ENCODE data around the gene ACADVL. TPM values are rescaled to one million over a fixed set of nuclear protein-coding genes. Genes with fewer than 3 reads are reported as not detected.
A peak's percentile ranks its signal among the peaks of the same experiment; 100 is the strongest.

The ACADVL gene
- total RNA-seq, 2 experiments from 2014 or later, result 348 to 371 TPM

- ChIA-PET POLR2A (no interaction called here), CTCF (no interaction called here)
- no peaks in the 10 kb centered on the region for H3K36me3 Mint-ChIP-seq (ENCODE audit: low read depth)
Measured at GRCh38 chr17:7195971-7196370, 23.8 kb upstream of the ACADVL start.

GRCh38 chr17:7196651-7197401 lies 22.9 kb upstream of the ACADVL start:
- no peak for ATAC-seq
- no peak for DNase-seq
- no peaks in the 10 kb centered on the region for H3K4me1 Mint-ChIP-seq (ENCODE audit: low read depth)
- no peaks in the 10 kb centered on the region for H3K36me3 Mint-ChIP-seq (ENCODE audit: low read depth)
- H3K9me3 Mint-ChIP-seq (ENCODE audit: insufficient read depth), result no peaks in the 10 kb centered on the region
- ChIA-PET CTCF (no interaction called here), POLR2A (no interaction called here)
- H3K27ac Mint-ChIP-seq, result no peak overlapping the region
- no peaks in the 10 kb centered on the region for H3K27me3 Mint-ChIP-seq (ENCODE audit: low read depth)
- no peak overlapping the region for H3K4me3 Mint-ChIP-seq

More at GRCh38 chr17:7195971-7196370, 23.8 kb upstream of the ACADVL start:
- Mint-ChIP-seq H3K9me3 (ENCODE audit: insufficient read depth) (no peaks in the 10 kb centered on the region), H3K27ac (no peak overlapping the region), H3K27me3 (ENCODE audit: low read depth) (no peaks in the 10 kb centered on the region), H3K4me3 (no peak overlapping the region), H3K4me1 (ENCODE audit: low read depth) (no peaks in the 10 kb centered on the region)
- ATAC-seq (no peak), DNase-seq (no peak)

- CTCF ChIA-PET, result interaction anchor here (0.7 to 1.1 kb wide), 3 partner anchors 12 to 26 kb away, joined by 3 read pairs; partner anchors contain the start of genes ACADVL and DLG4
- Mint-ChIP-seq H3K27ac (peak overlapping the region; percentile 85), H3K36me3 (ENCODE audit: low read depth) (peaks cover 3% of the 10 kb centered on the region), H3K27me3 (ENCODE audit: low read depth) (no peaks in the 10 kb centered on the region), H3K4me3 (peak overlapping the region; percentile 17), H3K9me3 (ENCODE audit: insufficient read depth) (no peaks in the 10 kb centered on the region), H3K4me1 (ENCODE audit: low read depth) (peaks cover 32% of the 10 kb centered on the region)
- POLR2A ChIA-PET, result no interaction called here
- no peak for ATAC-seq
- DNase-seq, result no peak
Measured at GRCh38 chr17:7203391-7203790, 16.3 kb upstream of the ACADVL start.

GRCh38 chr17:7204336-7204735 lies 15.4 kb upstream of the ACADVL start:
- no peaks in the 10 kb centered on the region for H3K27me3 Mint-ChIP-seq (ENCODE audit: low read depth)
- H3K27ac Mint-ChIP-seq, result peak overlapping the region; percentile 85
- peak overlapping the region; percentile 71 for H3K4me3 Mint-ChIP-seq
- H3K9me3 Mint-ChIP-seq (ENCODE audit: insufficient read depth), result no peaks in the 10 kb centered on the region
- H3K4me1 Mint-ChIP-seq (ENCODE audit: low read depth), result peaks cover 32% of the 10 kb centered on the region
- CTCF ChIA-PET, result interaction anchor here (0.9 to 1.5 kb wide), 2 partner anchors 27 to 159 kb away, joined by 3 to 4 read pairs; no protein-coding TSS in a partner anchor
- peaks cover 3% of the 10 kb centered on the region for H3K36me3 Mint-ChIP-seq (ENCODE audit: low read depth)
- no peak for ATAC-seq
- POLR2A ChIA-PET, result interaction anchor here (0.6 kb wide), 1 partner anchor 32 kb away, joined by 3 read pairs; no protein-coding TSS in a partner anchor
- DNase-seq, result no peak

- ChIA-PET CTCF (interaction anchor here (0.9 to 1.5 kb wide), 2 partner anchors 27 to 159 kb away, joined by 3 to 4 read pairs; no protein-coding TSS in a partner anchor), POLR2A (no interaction called here)
- peaks cover 3% of the 10 kb centered on the region for H3K36me3 Mint-ChIP-seq (ENCODE audit: low read depth)
- no peaks in the 10 kb centered on the region for H3K9me3 Mint-ChIP-seq (ENCODE audit: insufficient read depth)
- H3K27ac Mint-ChIP-seq, result peak overlapping the region; percentile 85
- peaks cover under 1% of the 10 kb centered on the region for H3K27me3 Mint-ChIP-seq (ENCODE audit: low read depth)
- DNase-seq, result peak; percentile 96
- ATAC-seq, result peak; percentile 86
- peak overlapping the region; percentile 71 for H3K4me3 Mint-ChIP-seq
- peaks cover 32% of the 10 kb centered on the region for H3K4me1 Mint-ChIP-seq (ENCODE audit: low read depth)
Measured at GRCh38 chr17:7204828-7205461, 14.8 kb upstream of the ACADVL start.

GRCh38 chr17:7205561-7205960 lies 14.2 kb upstream of the ACADVL start:
- H3K9me3 Mint-ChIP-seq (ENCODE audit: insufficient read depth), result no peaks in the 10 kb centered on the region
- peaks cover 32% of the 10 kb centered on the region for H3K4me1 Mint-ChIP-seq (ENCODE audit: low read depth)
- ChIA-PET CTCF (interaction anchor here (1.5 kb wide), 1 partner anchor 28 kb away, joined by 4 read pairs; no protein-coding TSS in a partner anchor), POLR2A (interaction anchor here (0.8 kb wide), 1 partner anchor 190 kb away, joined by 3 read pairs; no protein-coding TSS in a partner anchor)
- DNase-seq, result no peak
- no peak for ATAC-seq
- H3K27ac Mint-ChIP-seq, result peak overlapping the region; percentile 85
- peak overlapping the region; percentile 71 for H3K4me3 Mint-ChIP-seq
- H3K36me3 Mint-ChIP-seq (ENCODE audit: low read depth), result peaks cover 3% of the 10 kb centered on the region
- peaks cover 5% of the 10 kb centered on the region for H3K27me3 Mint-ChIP-seq (ENCODE audit: low read depth)

GRCh38 chr17:7207120-7208001 lies 12.4 kb upstream of the ACADVL start:
- POLR2A ChIA-PET, result no interaction called here
- no peak overlapping the region for H3K4me3 Mint-ChIP-seq
- DNase-seq (no peak), ATAC-seq (no peak)
- peaks cover 34% of the 10 kb centered on the region for H3K4me1 Mint-ChIP-seq (ENCODE audit: low read depth)
- peaks cover 2% of the 10 kb centered on the region for H3K36me3 Mint-ChIP-seq (ENCODE audit: low read depth)
- H3K27me3 Mint-ChIP-seq (ENCODE audit: low read depth), result peaks cover 10% of the 10 kb centered on the region
- peak overlapping the region; percentile 9 for H3K27ac Mint-ChIP-seq
- CTCF ChIA-PET, result interaction anchor here (1.0 kb wide), 1 partner anchor 162 kb away, joined by 3 read pairs; no protein-coding TSS in a partner anchor
- no peaks in the 10 kb centered on the region for H3K9me3 Mint-ChIP-seq (ENCODE audit: insufficient read depth)

- H3K4me3 Mint-ChIP-seq, result no peak overlapping the region
- ATAC-seq, result no peak
- ChIA-PET CTCF (interaction anchor here (1.0 kb wide), 1 partner anchor 163 kb away, joined by 3 read pairs; no protein-coding TSS in a partner anchor), POLR2A (no interaction called here)
- no peaks in the 10 kb centered on the region for H3K36me3 Mint-ChIP-seq (ENCODE audit: low read depth)
- H3K9me3 Mint-ChIP-seq (ENCODE audit: insufficient read depth), result no peaks in the 10 kb centered on the region
- peaks cover 35% of the 10 kb centered on the region for H3K4me1 Mint-ChIP-seq (ENCODE audit: low read depth)
- no peak for DNase-seq
- H3K27me3 Mint-ChIP-seq (ENCODE audit: low read depth), result peaks cover 10% of the 10 kb centered on the region
- H3K27ac Mint-ChIP-seq, result no peak overlapping the region
Measured at GRCh38 chr17:7208027-7208571, 11.6 kb upstream of the ACADVL start.

- POLR2A ChIA-PET, result no interaction called here
Measured at GRCh38 chr17:7208754-7209460, 10.8 kb upstream of the ACADVL start.

GRCh38 chr17:7211491-7212273 lies 8.1 kb upstream of the ACADVL start:
- Mint-ChIP-seq H3K27me3 (ENCODE audit: low read depth) (peaks cover 10% of the 10 kb centered on the region), H3K36me3 (ENCODE audit: low read depth) (no peaks in the 10 kb centered on the region), H3K27ac (no peak overlapping the region), H3K4me3 (no peak overlapping the region), H3K9me3 (ENCODE audit: insufficient read depth) (no peaks in the 10 kb centered on the region), H3K4me1 (ENCODE audit: low read depth) (peaks cover 38% of the 10 kb centered on the region)
- CTCF ChIA-PET, result no interaction called here
- no peak for ATAC-seq
- POLR2A ChIA-PET, result no interaction called here
- no peak for DNase-seq

More at GRCh38 chr17:7208754-7209460, 10.8 kb upstream of the ACADVL start:
- H3K4me3 Mint-ChIP-seq, result no peak overlapping the region
- no peaks in the 10 kb centered on the region for H3K9me3 Mint-ChIP-seq (ENCODE audit: insufficient read depth)
- H3K36me3 Mint-ChIP-seq (ENCODE audit: low read depth), result no peaks in the 10 kb centered on the region
- CTCF ChIA-PET, result no interaction called here
- peaks cover 10% of the 10 kb centered on the region for H3K27me3 Mint-ChIP-seq (ENCODE audit: low read depth)
- peaks cover 38% of the 10 kb centered on the region for H3K4me1 Mint-ChIP-seq (ENCODE audit: low read depth)
- H3K27ac Mint-ChIP-seq, result no peak overlapping the region
- ATAC-seq, result no peak
- no peak for DNase-seq

Data from activated CD8-positive, alpha-beta T cell treated with anti-CD3 and anti-CD28 coated beads, Interleukin-2, amount 10 ng/mL, durations not matched to agents 7 days and 5 days (primary cell).